Upper lobe of right lung (tissue), 1 donor: ENCODE data around the gene LETM1. TPM values are rescaled to one million over a fixed set of nuclear protein-coding genes. Genes with fewer than 3 reads are reported as not detected.

Source experiments
- ATAC-seq: fragments of 200-7000 bp; cut with Tn5 transposase; one replicate; pipeline ENCODE4 v1.9.1; 2020; ENCODE audit warnings: mild to moderate bottlenecking, moderate library complexity
- DNase-seq: peaks from one replicate; pipeline ENCODE4 v3.0.0-alpha.2; 2020
- H3K27ac ChIP-seq: fragments of 200-600 bp; one replicate; pipeline ENCODE4 v1.8.0; 2022
- H3K27me3 ChIP-seq: fragments of 200-600 bp; one replicate; pipeline ENCODE4 v1.8.0; 2022; ENCODE audit warnings: mild to moderate bottlenecking
- H3K36me3 ChIP-seq: fragments of 200-600 bp; one replicate; pipeline ENCODE4 v1.8.0; 2022
- H3K4me1 ChIP-seq: fragments of 200-600 bp; one replicate; pipeline ENCODE4 v1.8.0; 2022
- H3K4me3 ChIP-seq: fragments of 200-600 bp; one replicate; pipeline ENCODE4 v1.8.0; 2022; ENCODE audit warnings: mild to moderate bottlenecking
- H3K9me3 ChIP-seq: fragments of 200-600 bp; one replicate; pipeline ENCODE4 v1.8.0; 2022
- intact Hi-C: fragments of 100-400 bp; cut with DNase I; formaldehyde crosslinking; loops from one replicate; pipeline ENCODE4 v1.11.0; 2022
- total RNA-seq: library from RNA; stranded (reverse); fragmentation: NEBNext Ultra II Directional; extraction: Animal tissue kit (Norgen Biotek cat#: 25700); gene quantifications from one replicate; pipeline ENCODE4 v1.2.1, GENCODE V29; 2021
- TF ChIP-seq, protein P1 (sequence below): fragments of 200-600 bp; IDR thresholded peaks from one replicate; pipeline ENCODE4 v1.8.0; 2022; ENCODE audit warnings: antibody characterized with exemption
- donor health status: DM: no; HTN: yes; CAD: no; lungs with severe emphysema.

LETM1 gene
- total RNA-seq, 1 donor from 2014 or later = 39.5 TPM

DNA sequence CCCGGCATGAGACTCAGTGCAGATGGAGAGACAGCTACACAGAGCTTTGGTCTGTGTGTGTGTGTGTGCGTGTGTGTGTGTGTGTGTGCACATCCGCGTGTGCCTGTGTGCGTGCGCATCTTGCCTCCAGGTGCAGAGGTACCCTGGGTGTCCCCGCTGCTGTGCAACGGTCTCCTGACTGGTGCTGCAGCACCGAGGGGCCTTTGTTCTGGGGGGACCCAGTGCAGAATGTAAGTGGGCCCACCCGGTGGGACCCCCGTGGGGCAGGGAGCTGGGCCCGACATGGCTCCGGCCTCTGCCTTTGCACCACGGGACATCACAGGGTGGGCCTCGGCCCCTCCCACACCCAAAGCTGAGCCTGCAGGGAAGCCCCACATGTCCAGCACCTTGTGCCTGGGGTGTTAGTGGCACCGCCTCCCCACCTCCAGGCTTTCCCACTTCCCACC, 48.6 kb downstream of the LETM1 start:
- ATAC-seq (no peak), DNase-seq (no peak)
- H3K9me3 ChIP-seq = no peaks in the 10 kb centered on the region
- no peaks in the 10 kb centered on the region for H3K4me1 ChIP-seq
- H3K27me3 ChIP-seq = no peaks in the 10 kb centered on the region
- no peak overlapping the region for H3K27ac ChIP-seq
- peaks cover 3% of the 10 kb centered on the region for H3K36me3 ChIP-seq
- TF ChIP-seq, protein P1, sequence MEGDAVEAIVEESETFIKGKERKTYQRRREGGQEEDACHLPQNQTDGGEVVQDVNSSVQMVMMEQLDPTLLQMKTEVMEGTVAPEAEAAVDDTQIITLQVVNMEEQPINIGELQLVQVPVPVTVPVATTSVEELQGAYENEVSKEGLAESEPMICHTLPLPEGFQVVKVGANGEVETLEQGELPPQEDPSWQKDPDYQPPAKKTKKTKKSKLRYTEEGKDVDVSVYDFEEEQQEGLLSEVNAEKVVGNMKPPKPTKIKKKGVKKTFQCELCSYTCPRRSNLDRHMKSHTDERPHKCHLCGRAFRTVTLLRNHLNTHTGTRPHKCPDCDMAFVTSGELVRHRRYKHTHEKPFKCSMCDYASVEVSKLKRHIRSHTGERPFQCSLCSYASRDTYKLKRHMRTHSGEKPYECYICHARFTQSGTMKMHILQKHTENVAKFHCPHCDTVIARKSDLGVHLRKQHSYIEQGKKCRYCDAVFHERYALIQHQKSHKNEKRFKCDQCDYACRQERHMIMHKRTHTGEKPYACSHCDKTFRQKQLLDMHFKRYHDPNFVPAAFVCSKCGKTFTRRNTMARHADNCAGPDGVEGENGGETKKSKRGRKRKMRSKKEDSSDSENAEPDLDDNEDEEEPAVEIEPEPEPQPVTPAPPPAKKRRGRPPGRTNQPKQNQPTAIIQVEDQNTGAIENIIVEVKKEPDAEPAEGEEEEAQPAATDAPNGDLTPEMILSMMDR = no peak
- intact Hi-C loops = loop anchor here (5.0 kb wide), 1 partner anchor 60 kb away; no protein-coding TSS in a partner anchor
- no peak overlapping the region for H3K4me3 ChIP-seq

DNA sequence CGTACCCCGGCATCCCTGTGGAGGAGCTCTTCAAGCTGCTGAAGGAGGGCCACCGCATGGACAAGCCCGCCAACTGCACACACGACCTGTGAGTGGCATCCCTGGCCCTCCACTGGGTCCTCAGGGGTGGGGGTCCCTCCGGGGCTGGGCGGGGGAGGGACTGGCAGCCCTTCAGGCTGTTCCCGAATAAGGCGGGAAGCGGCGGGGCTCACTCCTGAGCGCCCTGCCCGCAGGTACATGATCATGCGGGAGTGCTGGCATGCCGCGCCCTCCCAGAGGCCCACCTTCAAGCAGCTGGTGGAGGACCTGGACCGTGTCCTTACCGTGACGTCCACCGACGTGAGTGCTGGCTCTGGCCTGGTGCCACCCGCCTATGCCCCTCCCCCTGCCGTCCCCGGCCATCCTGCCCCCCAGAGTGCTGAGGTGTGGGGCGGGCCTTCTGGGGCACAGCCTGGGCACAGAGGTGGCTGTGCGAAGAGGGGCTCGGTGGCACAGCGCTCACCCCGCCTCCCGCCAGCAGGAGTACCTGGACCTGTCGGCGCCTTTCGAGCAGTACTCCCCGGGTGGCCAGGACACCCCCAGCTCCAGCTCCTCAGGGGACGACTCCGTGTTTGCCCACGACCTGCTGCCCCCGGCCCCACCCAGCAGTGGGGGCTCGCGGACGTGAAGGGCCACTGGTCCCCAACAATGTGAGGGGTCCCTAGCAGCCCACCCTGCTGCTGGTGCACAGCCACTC, 49.2 kb downstream of the LETM1 start:
- no peaks in the 10 kb centered on the region for H3K27me3 ChIP-seq
- peaks cover 3% of the 10 kb centered on the region for H3K36me3 ChIP-seq
- no peak for DNase-seq
- no peak overlapping the region for H3K27ac ChIP-seq
- H3K9me3 ChIP-seq = no peaks in the 10 kb centered on the region
- H3K4me3 ChIP-seq = no peak overlapping the region
- TF ChIP-seq, protein P1 = no peak
- ATAC-seq = no peak
- intact Hi-C loops = loop anchor here (5.0 kb wide), 1 partner anchor 59 kb away; no protein-coding TSS in a partner anchor
- H3K4me1 ChIP-seq = no peaks in the 10 kb centered on the region

DNA sequence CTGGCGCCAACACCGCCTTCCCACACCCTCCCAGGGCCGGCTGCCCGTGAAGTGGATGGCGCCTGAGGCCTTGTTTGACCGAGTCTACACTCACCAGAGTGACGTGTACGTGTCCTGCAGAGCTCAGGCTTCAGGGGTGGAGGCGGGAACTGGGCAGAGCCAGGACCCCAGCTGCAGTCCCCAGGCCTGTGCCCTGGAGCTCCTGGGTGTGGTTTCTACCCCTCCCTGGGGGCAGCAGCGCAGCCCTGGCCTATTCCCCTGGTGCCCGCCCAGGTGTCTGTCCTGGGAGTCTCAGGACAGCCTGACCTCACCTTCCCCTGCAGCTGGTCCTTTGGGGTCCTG, 49.8 kb downstream of the LETM1 start:
- intact Hi-C loops = loop anchor here (5.0 kb wide), 1 partner anchor 59 kb away; no protein-coding TSS in a partner anchor
- DNase-seq = no peak
- no peak overlapping the region for H3K4me3 ChIP-seq
- H3K4me1 ChIP-seq = no peaks in the 10 kb centered on the region
- H3K9me3 ChIP-seq = no peaks in the 10 kb centered on the region
- ATAC-seq = no peak
- no peak overlapping the region for H3K27ac ChIP-seq
- TF ChIP-seq, protein P1 = no peak
- H3K27me3 ChIP-seq = no peaks in the 10 kb centered on the region
- peaks cover 3% of the 10 kb centered on the region for H3K36me3 ChIP-seq

DNA sequence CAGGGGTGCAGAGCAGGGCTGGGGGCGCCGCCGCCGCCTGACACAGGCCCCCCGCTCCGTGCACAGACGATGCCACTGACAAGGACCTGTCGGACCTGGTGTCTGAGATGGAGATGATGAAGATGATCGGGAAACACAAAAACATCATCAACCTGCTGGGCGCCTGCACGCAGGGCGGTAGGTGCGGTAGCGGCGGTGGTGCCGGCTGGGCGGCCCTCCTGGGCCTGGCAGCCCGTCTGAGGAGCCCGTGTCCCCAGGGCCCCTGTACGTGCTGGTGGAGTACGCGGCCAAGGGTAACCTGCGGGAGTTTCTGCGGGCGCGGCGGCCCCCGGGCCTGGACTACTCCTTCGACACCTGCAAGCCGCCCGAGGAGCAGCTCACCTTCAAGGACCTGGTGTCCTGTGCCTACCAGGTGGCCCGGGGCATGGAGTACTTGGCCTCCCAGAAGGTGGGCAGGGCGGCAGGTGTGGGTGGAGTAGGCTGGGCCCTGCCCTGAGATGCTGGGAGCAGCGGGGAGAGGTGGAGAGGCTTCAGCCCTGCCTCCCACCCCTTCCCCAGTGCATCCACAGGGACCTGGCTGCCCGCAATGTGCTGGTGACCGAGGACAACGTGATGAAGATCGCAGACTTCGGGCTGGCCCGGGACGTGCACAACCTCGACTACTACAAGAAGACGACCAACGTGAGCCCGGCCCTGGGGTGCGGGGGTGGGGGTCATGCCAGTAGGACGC, 50.3 kb downstream of the LETM1 start:
- Histone ChIP-seq H3K4me1 (no peaks in the 10 kb centered on the region), H3K27ac (no peak overlapping the region), H3K4me3 (no peak overlapping the region), H3K27me3 (no peaks in the 10 kb centered on the region), H3K36me3 (peaks cover 3% of the 10 kb centered on the region), H3K9me3 (no peaks in the 10 kb centered on the region)
- ATAC-seq (no peak), DNase-seq (no peak)
- intact Hi-C loops = loop anchor here (5.0 kb wide), 1 partner anchor 58 kb away; no protein-coding TSS in a partner anchor
- TF ChIP-seq, protein P1 = no peak

DNA sequence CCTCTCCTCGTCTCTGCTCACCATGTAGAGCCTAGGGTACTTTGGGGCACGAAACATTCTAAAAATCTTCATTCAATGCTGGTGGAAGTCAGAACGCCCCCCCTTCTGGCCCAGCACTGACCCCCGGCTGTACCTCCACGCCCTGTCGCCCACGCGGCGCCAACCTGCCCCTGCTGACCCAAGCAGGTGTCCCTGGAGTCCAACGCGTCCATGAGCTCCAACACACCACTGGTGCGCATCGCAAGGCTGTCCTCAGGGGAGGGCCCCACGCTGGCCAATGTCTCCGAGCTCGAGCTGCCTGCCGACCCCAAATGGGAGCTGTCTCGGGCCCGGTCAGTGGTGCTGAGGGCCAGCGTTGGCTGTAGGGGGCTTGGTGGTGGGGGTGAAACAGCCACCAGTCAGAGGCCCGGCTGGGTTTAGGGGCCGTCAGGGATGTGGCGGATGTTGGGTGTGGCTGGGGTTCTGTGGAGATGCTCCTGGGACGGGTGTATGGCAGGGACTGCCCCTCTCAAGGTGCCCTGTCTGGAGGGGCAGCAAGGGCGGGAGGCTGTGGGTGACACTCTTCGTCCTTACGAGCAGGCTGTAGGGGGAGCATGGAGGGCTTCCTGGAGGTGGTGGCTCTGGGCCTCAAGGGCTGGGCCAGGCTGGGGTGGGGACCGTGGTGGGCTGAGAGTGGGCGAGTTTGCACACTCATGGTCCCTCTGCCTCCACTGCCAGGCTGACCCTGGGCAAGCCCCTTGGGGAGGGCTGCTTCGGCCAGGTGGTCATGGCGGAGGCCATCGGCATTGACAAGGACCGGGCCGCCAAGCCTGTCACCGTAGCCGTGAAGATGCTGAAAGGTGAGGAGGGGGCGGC, 51.1 kb downstream of the LETM1 start:
- Histone ChIP-seq H3K27me3 (no peaks in the 10 kb centered on the region), H3K4me3 (no peak overlapping the region), H3K36me3 (peaks cover 3% of the 10 kb centered on the region), H3K4me1 (no peaks in the 10 kb centered on the region), H3K9me3 (no peaks in the 10 kb centered on the region), H3K27ac (no peak overlapping the region)
- TF ChIP-seq, protein P1 = no peak
- DNase-seq = no peak
- intact Hi-C loops = loop anchor here (5.0 kb wide), 1 partner anchor 58 kb away; no protein-coding TSS in a partner anchor
- no peak for ATAC-seq
